HUES64 (cell line): Measurements from ENCODE around the gene KCNK4.

Experiments
- H3K27ac ChIP-seq: 2 replicates; pipeline ENCODE4 v1.7.0; 2013; ENCODE audit warnings: low read depth, low read length, inconsistent platforms
- H3K27me3 ChIP-seq: 2 replicates; pipeline ENCODE4 v1.6.1; 2013; ENCODE audit warnings: mild to moderate bottlenecking, low read length; ENCODE audit not compliant: insufficient read depth
- H3K36me3 ChIP-seq: 2 replicates; pipeline ENCODE4 v1.6.1; 2013; ENCODE audit warnings: mild to moderate bottlenecking, low read length; ENCODE audit not compliant: insufficient read depth
- H3K4me1 ChIP-seq: 2 replicates; pipeline ENCODE4 v1.6.1; 2013; ENCODE audit warnings: mild to moderate bottlenecking, low read length, moderate library complexity; ENCODE audit not compliant: insufficient read depth
- H3K4me3 ChIP-seq: 2 replicates; pipeline ENCODE4 v1.5.1; 2013; ENCODE audit warnings: mild to moderate bottlenecking, low read length, moderate library complexity
- H3K9ac ChIP-seq: 2 replicates; pipeline ENCODE4 v1.6.1; 2013; ENCODE audit warnings: mild to moderate bottlenecking, low read depth, low read length
- H3K9me3 ChIP-seq: 2 replicates; pipeline ENCODE4 v1.6.1; 2013; ENCODE audit warnings: low read depth, low read length; ENCODE audit not compliant: insufficient read depth
- WGBS: fragments of 150-250, 120-280 bp; methylation state at CpG from one replicate; pipeline ENCODE4 v1.1.7; 2013; ENCODE audit warnings: missing lambda C conversion rate; 5-methylcytosine and 5-hydroxymethylcytosine counted together

The KCNK4 gene

GRCh38 chr11:64247729-64248531 lies 43.2 kb upstream of the KCNK4 start:
- Histone ChIP-seq H3K9ac (peak overlapping the region; percentile 86), H3K9me3 (no peaks in the 10 kb centered on the region), H3K4me1 (peaks cover 39% of the 10 kb centered on the region), H3K4me3 (peak overlapping the region; percentile 93), H3K27me3 (no peaks in the 10 kb centered on the region), H3K27ac (peak overlapping the region; percentile 96; the same call in 1 of the 2 replicates), H3K36me3 (peaks cover 19% of the 10 kb centered on the region)
- 34% methylated on average over 31 of the region's 31 CpGs for WGBS

GRCh38 chr11:64248578-64248977 lies 42.5 kb upstream of the KCNK4 start:
- H3K4me1 ChIP-seq = peaks cover 34% of the 10 kb centered on the region
- H3K9me3 ChIP-seq = no peaks in the 10 kb centered on the region
- H3K27me3 ChIP-seq = no peaks in the 10 kb centered on the region
- peak overlapping the region; percentile 96 for H3K27ac ChIP-seq
- peak overlapping the region; percentile 93; the same call in 1 of the 2 replicates for H3K4me3 ChIP-seq
- peaks cover 13% of the 10 kb centered on the region for H3K36me3 ChIP-seq
- WGBS = 33% methylated on average over 7 of the region's 7 CpGs
- peak overlapping the region; percentile 51; the same call in 1 of the 2 replicates for H3K9ac ChIP-seq

- peak overlapping the region; percentile 51; the same call in 1 of the 2 replicates for H3K9ac ChIP-seq
- 0 out of 2 replicates have a peak overlapping the region, but pooled peaks have one; percentile 10 for H3K4me3 ChIP-seq
- peaks cover 34% of the 10 kb centered on the region for H3K4me1 ChIP-seq
These were observed 42.1 kb upstream of the KCNK4 start for GRCh38 chr11:64249038-64249437.

GRCh38 chr11:64249563-64250414 lies 41.3 kb upstream of the KCNK4 start:
- no peak overlapping the region; the same call in 1 of the 2 replicates for H3K9ac ChIP-seq
- no peaks in the 10 kb centered on the region for H3K27me3 ChIP-seq
- H3K4me3 ChIP-seq = peak overlapping the region; percentile 10; the same call in 1 of the 2 replicates
- no peaks in the 10 kb centered on the region for H3K9me3 ChIP-seq
- 50% methylated on average over 7 of the region's 8 CpGs for WGBS
- peak overlapping the region; percentile 96 for H3K27ac ChIP-seq
- peaks cover 7% of the 10 kb centered on the region for H3K36me3 ChIP-seq
- H3K4me1 ChIP-seq = peaks cover 34% of the 10 kb centered on the region

More at GRCh38 chr11:64249038-64249437, 42.1 kb upstream of the KCNK4 start:
- 80% methylated on average over 4 of the region's 4 CpGs for WGBS
- no peaks in the 10 kb centered on the region for H3K27me3 ChIP-seq
- peak overlapping the region; percentile 96 for H3K27ac ChIP-seq
- peaks cover 8% of the 10 kb centered on the region for H3K36me3 ChIP-seq
- no peaks in the 10 kb centered on the region for H3K9me3 ChIP-seq

GRCh38 chr11:64250415-64251015 lies 40.6 kb upstream of the KCNK4 start:
- Histone ChIP-seq H3K9me3 (no peaks in the 10 kb centered on the region), H3K27me3 (no peaks in the 10 kb centered on the region), H3K4me3 (peak overlapping the region; percentile 89), H3K27ac (peak overlapping the region; percentile 96), H3K36me3 (peaks cover 9% of the 10 kb centered on the region), H3K4me1 (peaks cover 34% of the 10 kb centered on the region), H3K9ac (peak overlapping the region; percentile 79)
- 5% methylated on average over 13 of the region's 13 CpGs for WGBS

- 1% methylated on average over 75 of the region's 75 CpGs for WGBS
- no peaks in the 10 kb centered on the region for H3K27me3 ChIP-seq
- H3K27ac ChIP-seq = peak within 1 kb of the TSS; percentile 96; the same call in 1 of the 2 replicates
- peak within 1 kb of the TSS; percentile 89 for H3K4me3 ChIP-seq
- no peaks in the 10 kb centered on the region for H3K9me3 ChIP-seq
- peak within 1 kb of the TSS; percentile 79 for H3K9ac ChIP-seq
- H3K36me3 ChIP-seq = peaks cover 16% of the 10 kb centered on the region
- peaks cover 34% of the 10 kb centered on the region for H3K4me1 ChIP-seq
These were observed 39.9 kb upstream of the KCNK4 start, which contains the start of gene PLCB3 for GRCh38 chr11:64251016-64251752. Gene PLCB3, plus strand, starts transcription at chr11:64251530. Its CDS starts 120 bp downstream, at chr11:64251650.

- peaks cover 34% of the 10 kb centered on the region for H3K4me1 ChIP-seq
- peak overlapping the region; percentile 67 for H3K9ac ChIP-seq
- H3K27me3 ChIP-seq = no peaks in the 10 kb centered on the region
- WGBS = under 1% methylated on average over 18 of the region's 18 CpGs
- peaks cover 21% of the 10 kb centered on the region for H3K36me3 ChIP-seq
- peak overlapping the region; percentile 89 for H3K4me3 ChIP-seq
- no peaks in the 10 kb centered on the region for H3K9me3 ChIP-seq
- peak overlapping the region; percentile 63; the same call in 1 of the 2 replicates for H3K27ac ChIP-seq
These were observed 39.4 kb upstream of the KCNK4 start for GRCh38 chr11:64251753-64252002.

- Histone ChIP-seq H3K4me1 (peaks cover 34% of the 10 kb centered on the region), H3K27ac (peak overlapping the region; percentile 66; the same call in 1 of the 2 replicates), H3K9ac (peak overlapping the region; percentile 67), H3K36me3 (peaks cover 24% of the 10 kb centered on the region), H3K9me3 (no peaks in the 10 kb centered on the region), H3K27me3 (no peaks in the 10 kb centered on the region), H3K4me3 (peak overlapping the region; percentile 89)
- 5% methylated on average over 19 of the region's 23 CpGs for WGBS
These were observed 38.9 kb upstream of the KCNK4 start for GRCh38 chr11:64252003-64252872.

GRCh38 chr11:64253043-64253442 lies 38.1 kb upstream of the KCNK4 start:
- Histone ChIP-seq H3K27me3 (no peaks in the 10 kb centered on the region), H3K4me3 (peak overlapping the region; percentile 89), H3K27ac (peak overlapping the region; percentile 66; the same call in 1 of the 2 replicates), H3K4me1 (peaks cover 30% of the 10 kb centered on the region), H3K9ac (no peak overlapping the region), H3K9me3 (no peaks in the 10 kb centered on the region), H3K36me3 (peaks cover 31% of the 10 kb centered on the region)
- WGBS = 80% methylated on average over 8 of the region's 8 CpGs
